GM18511 (cell line): ENCODE results near the gene PTPRK.

Source experiments
- ATAC-seq: cut with Tn5 transposase; IDR thresholded peaks from one replicate; pipeline ENCODE4 v1.9.1; 2021; ENCODE audit warnings: mild to moderate bottlenecking, moderate library complexity; ENCODE audit not compliant: unreplicated experiment

The PTPRK gene

GRCh38 chr6:128351255-128351514, 169.2 kb downstream of the PTPRK start:
- ATAC-seq, result no peak

GRCh38 chr6:128350416-128351254, 169.8 kb downstream of the PTPRK start:
- no peak for ATAC-seq

GRCh38 chr6:128347123-128347522, 173.3 kb downstream of the PTPRK start:
- no peak for ATAC-seq

GRCh38 chr6:128346569-128346968, 173.8 kb downstream of the PTPRK start:
- no peak for ATAC-seq

- no peak for ATAC-seq
Observed at GRCh38 chr6:128345278-128345677, 175.1 kb downstream of the PTPRK start.

- no peak for ATAC-seq
Observed at GRCh38 chr6:128343706-128344105, 176.7 kb downstream of the PTPRK start.

GRCh38 chr6:128339635-128340450, 180.6 kb downstream of the PTPRK start:
- ATAC-seq, result no peak

GRCh38 chr6:128337619-128338018, 182.8 kb downstream of the PTPRK start:
- ATAC-seq, result no peak

GRCh38 chr6:128336436-128337095, 183.8 kb downstream of the PTPRK start:
- ATAC-seq, result no peak

GRCh38 chr6:128335963-128336362, 184.4 kb downstream of the PTPRK start:
- ATAC-seq, result no peak

- no peak for ATAC-seq
Observed at GRCh38 chr6:128333581-128334223, 186.7 kb downstream of the PTPRK start.

- peak; percentile 91 for ATAC-seq
Observed at GRCh38 chr6:128327890-128328289, 192.5 kb downstream of the PTPRK start.

GRCh38 chr6:128323011-128323410, 197.4 kb downstream of the PTPRK start:
- ATAC-seq, result no peak

- no peak for ATAC-seq
Observed at GRCh38 chr6:128319946-128320345, 200.5 kb downstream of the PTPRK start.

- no peak for ATAC-seq
Observed at GRCh38 chr6:128319157-128319556, 201.2 kb downstream of the PTPRK start.

GRCh38 chr6:128316258-128316929, 204.0 kb downstream of the PTPRK start:
- ATAC-seq, result no peak

GRCh38 chr6:128314190-128314589, 206.2 kb downstream of the PTPRK start:
- no peak for ATAC-seq

GRCh38 chr6:128311944-128312570, 208.3 kb downstream of the PTPRK start:
- peak; percentile 63 for ATAC-seq

GRCh38 chr6:128310451-128310850, 209.9 kb downstream of the PTPRK start:
- ATAC-seq, result no peak

GRCh38 chr6:128307671-128308070, 212.7 kb downstream of the PTPRK start:
- ATAC-seq, result no peak
